Loucy (cell line): ENCODE data around the gene NOVA2.

ENCODE experiments used
- CTCF ChIP-seq: fragments of 200-600 bp; sonication (generic); conservative IDR thresholded peaks from 2 replicates; pipeline ENCODE4 v1.5.1; 2014; ENCODE audit warnings: mild to moderate bottlenecking, antibody characterized with exemption, low read length
- EZH2phosphoT487 ChIP-seq: fragments of 200-600 bp; IDR thresholded peaks from 2 replicates; pipeline ENCODE4 v1.6.1; 2018; ENCODE audit warnings: antibody characterized with exemption, mild to moderate bottlenecking, moderate library complexity, borderline replicate concordance

- no peak for TF ChIP-seq CTCF
- no peak for TF ChIP-seq EZH2phosphoT487
Measured at GRCh38 chr19:45981350-45981749, 7.7 kb upstream of the NOVA2 start.
